Spleen (tissue), 7 donors: ENCODE data around the gene RNGTT.

Source experiments
- CTCF ChIP-seq, 11 experiments: fragments of 200-600 bp in 7 of 11; fragments of 450-650 bp in 4 of 11; sonication (generic) in 4 of 11; IDR thresholded peaks in 8 of 11; conservative IDR thresholded peaks in 3 of 11; 1 replicate in 7 of 11; 2 replicates in 4 of 11; pipeline versions ENCODE4 v1.4.0 to v1.8.0; 2016 to 2021; ENCODE audit warnings: antibody characterized with exemption in 11 of 11, inconsistent platforms in 4 of 11, mild to moderate bottlenecking in 1 of 11
- POLR2A ChIP-seq, 3 donors: fragments of 450-650 bp; IDR thresholded peaks; one replicate each; pipeline ENCODE4 v1.5.1; 2017; ENCODE audit warnings: antibody characterized with exemption in 3 of 3, mild to moderate bottlenecking in 1 of 3
- donor health status: DM: no; HTN: no; CAD: no; lungs with moderate emphysema.
- donor health status: DM: no; HTN: no; CAD: no.
- donor health status: DM: no; HTN: no; CAD: no.

DNA sequence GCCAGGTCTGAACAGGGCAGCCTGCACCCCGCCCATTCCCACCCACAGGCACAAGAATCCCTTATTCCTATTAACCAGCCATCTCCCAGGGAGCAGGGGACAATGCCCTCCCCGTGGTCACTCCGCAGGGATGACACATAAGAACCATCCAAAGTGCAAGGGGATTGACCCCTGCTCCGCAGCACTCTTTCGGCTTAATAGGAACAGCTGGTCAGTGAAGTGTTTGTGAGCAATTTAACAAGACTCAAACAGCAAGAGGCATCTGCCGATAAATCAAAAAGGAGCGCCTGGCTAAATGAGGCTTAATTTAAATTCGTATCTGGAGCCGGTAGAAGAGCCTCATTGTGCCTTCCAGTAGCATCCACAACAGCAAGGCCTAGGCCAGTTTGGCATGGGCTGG is 389.4 kb downstream of the RNGTT start:
- TF ChIP-seq CTCF (IDR thresholded peaks at IDR 0.05 in 8 of 11, conservative IDR thresholded peaks at IDR 0.05 in 3 of 11) (no peak), POLR2A (IDR thresholded peaks at IDR 0.05) (no peak)
